Measurements from ENCODE around the gene NFKBIE. TPM values are rescaled to one million over a fixed set of nuclear protein-coding genes. Genes with fewer than 3 reads are reported as not detected.
A peak's percentile ranks its signal among the peaks of the same experiment; 100 is the strongest.

The NFKBIE gene
- total RNA-seq, 1 experiment from 2014 or later = 7.6 TPM

GRCh38 chr6:44312901-44313788 is 47.8 kb upstream of the NFKBIE start, which contains the start of gene AARS2:
AARS2 (minus strand) TSS chr6:44313347; CDS start chr6:44313323, 24 bp downstream.
- DNase-seq (ENCODE audit: low read depth, low spot score) (peak; percentile 81), ATAC-seq (peak; percentile 95)
- Histone ChIP-seq H3K9me3 (ENCODE audit: control insufficient read depth in 1 of 2, insufficient read depth in 1 of 2, low read depth in 1 of 2, low read length in 2 of 2) (no peaks in the 10 kb centered on the region), H3K79me2 (ENCODE audit: insufficient read depth, low read length) (peaks cover 19% of the 10 kb centered on the region), H3K27ac (ENCODE audit: low read depth, low read length) (peak within 1 kb of the TSS; percentile 72), H2AFZ (ENCODE audit: low read depth, low read length, poor library complexity, severe bottlenecking) (peak within 1 kb of the TSS; percentile 91), H4K20me1 (ENCODE audit: insufficient read depth) (no peaks in the 10 kb centered on the region), H3K4me3 (replicated peaks in 1 of 2; ENCODE audit: low read depth in 1 of 2, low read length in 2 of 2) (peak within 1 kb of the TSS; percentile 97 to 98), H3K4me2 (ENCODE audit: low read length) (peak within 1 kb of the TSS; percentile 82), H3K4me1 (ENCODE audit: control insufficient read depth in 1 of 2, insufficient read depth in 2 of 2, low read length in 2 of 2) (peaks cover 6 to 16% of the 10 kb centered on the region in 2 experiments), H3K27me3 (ENCODE audit: insufficient read depth, low read length) (peaks cover 3% of the 10 kb centered on the region; the same call in 1 of the 2 replicates), H3K9ac (ENCODE audit: low read length) (peak within 1 kb of the TSS; percentile 86), H3K9me2 (ENCODE audit: insufficient read depth) (no peaks in the 10 kb centered on the region), H3K36me3 (ENCODE audit: control insufficient read depth in 1 of 2, insufficient read depth in 2 of 2, low read length in 2 of 2) (peaks cover 20 to 31% of the 10 kb centered on the region in 2 experiments; a peak in 3 of 4 replicates)
- ChIA-PET CTCF (interaction anchor here (0.6 to 1.1 kb wide), 11 partner anchors 8 to 56 kb away, joined by 3 to 10 read pairs (median 5); partner anchors contain the start of genes SLC35B2 and TMEM151B), POLR2A (interaction anchor here (1.3 to 1.8 kb wide), 3 partner anchors 8 to 66 kb away, joined by 4 to 11 read pairs (median 5); partner anchors contain the start of gene HSP90AB1), RAD21 (ENCODE audit: low non-redundant PET in 1 of 2, low total read pairs in 2 of 2, uncharacterized antibody in 2 of 2, unreplicated experiment in 2 of 2) (no interaction called here)
- BruUV-seq (replicated peaks) = no TSS peak
- intact Hi-C loops (cut with micrococcal nuclease) = no loop called here
- TF ChIP-seq EZH2phosphoT487 (IDR thresholded peaks at IDR 0.05; ENCODE audit: borderline replicate concordance) (no peak), ZBTB33 (IDR thresholded peaks at IDR 0.05; ENCODE audit: extremely low read depth, insufficient replicate concordance, low read length) (peak; percentile 72), MAX (IDR thresholded peaks at IDR 0.05) (peak; percentile 89), EGR1 (IDR thresholded peaks at IDR 0.05; ENCODE audit: low read depth) (peak; percentile 66), ZNF274 (IDR thresholded peaks at IDR 0.05; ENCODE audit: low read depth, low read length) (no peak), SIN3A (IDR thresholded peaks at IDR 0.05; ENCODE audit: low read depth) (peak; percentile 93), CEBPB (IDR thresholded peaks at IDR 0.05; ENCODE audit: low read depth) (no peak), SRF (IDR thresholded peaks at IDR 0.05; ENCODE audit: low read depth) (peak; percentile 74; the same call in 1 of the 2 replicates), JUND (IDR thresholded peaks at IDR 0.05) (peak; percentile 44; the same call in 1 of the 2 replicates), FOSL1 (IDR thresholded peaks at IDR 0.05; ENCODE audit: low read depth) (0 out of 2 replicates have a peak, but pooled peaks have one; percentile 26), REST (IDR thresholded peaks at IDR 0.05; ENCODE audit: low read depth) (no peak), ELF1 (IDR thresholded peaks at IDR 0.05; ENCODE audit: borderline replicate concordance, low read depth) (no peak), SP1 (IDR thresholded peaks at IDR 0.05; ENCODE audit: low read depth) (peak; percentile 68), TCF7L2 (IDR thresholded peaks at IDR 0.05; ENCODE audit: borderline replicate concordance, extremely low read depth, insufficient read depth, insufficient read length) (no peak), ATF3 (IDR thresholded peaks at IDR 0.05) (no peak), POLR2A (IDR thresholded peaks at IDR 0.05; ENCODE audit: borderline replicate concordance, extremely low read depth, insufficient read depth, insufficient read length) (peak; percentile 73), POLR2AphosphoS5 (IDR thresholded peaks at IDR 0.05; ENCODE audit: low read depth, low read length) (peak; percentile 97)

Measured in HCT116 (cell line).